HG02938 (cell line): ENCODE data around the gene SPINK5.

Experiments used
- ATAC-seq: cut with Tn5 transposase; IDR thresholded peaks from one replicate; pipeline ENCODE4 v1.9.1; 2021; ENCODE audit warnings: mild to moderate bottlenecking, moderate library complexity; ENCODE audit not compliant: unreplicated experiment

Gene SPINK5

GRCh38 chr5:148091991-148092964, 28.5 kb downstream of the SPINK5 start:
- ATAC-seq: no peak

GRCh38 chr5:148094336-148094735, 30.6 kb downstream of the SPINK5 start:
- no peak for ATAC-seq

- ATAC-seq: no peak
Measured at GRCh38 chr5:148104226-148104625, 40.4 kb downstream of the SPINK5 start.

GRCh38 chr5:148107608-148108007, 43.8 kb downstream of the SPINK5 start:
- ATAC-seq: no peak

- no peak for ATAC-seq
Measured at GRCh38 chr5:148113243-148113642, 49.5 kb downstream of the SPINK5 start.

GRCh38 chr5:148120317-148120716, 56.5 kb downstream of the SPINK5 start:
- no peak for ATAC-seq

GRCh38 chr5:148125641-148126040, 61.9 kb downstream of the SPINK5 start:
- ATAC-seq: no peak

GRCh38 chr5:148135091-148136048, 71.6 kb downstream of the SPINK5 start:
- ATAC-seq: no peak

- no peak for ATAC-seq
Measured at GRCh38 chr5:148140846-148141245, 77.1 kb downstream of the SPINK5 start.

- no peak for ATAC-seq
Measured at GRCh38 chr5:148141645-148142044, 77.9 kb downstream of the SPINK5 start.

- no peak for ATAC-seq
Measured at GRCh38 chr5:148145916-148146315, 82.1 kb downstream of the SPINK5 start.

- ATAC-seq: no peak
Measured at GRCh38 chr5:148146487-148146886, 82.7 kb downstream of the SPINK5 start.

GRCh38 chr5:148147415-148147814, 83.6 kb downstream of the SPINK5 start:
- ATAC-seq: no peak

GRCh38 chr5:148151872-148152271, 88.1 kb downstream of the SPINK5 start:
- ATAC-seq: no peak

- no peak for ATAC-seq
Measured at GRCh38 chr5:148152781-148153180, 89.0 kb downstream of the SPINK5 start.

- ATAC-seq: no peak
Measured at GRCh38 chr5:148156609-148157008, 92.8 kb downstream of the SPINK5 start.

- ATAC-seq: no peak
Measured at GRCh38 chr5:148162038-148162437, 98.3 kb downstream of the SPINK5 start.

GRCh38 chr5:148163345-148163744, 99.6 kb downstream of the SPINK5 start:
- no peak for ATAC-seq

- ATAC-seq: no peak
Measured at GRCh38 chr5:148166550-148167283, 102.9 kb downstream of the SPINK5 start.

GRCh38 chr5:148168246-148168645, 104.5 kb downstream of the SPINK5 start, which contains the start of gene SPINK14:
Gene SPINK14 (plus strand): TSS chr5:148168546. CDS start chr5:148169733, 1,187 bp downstream.
- ATAC-seq: no peak

- no peak for ATAC-seq
Measured at GRCh38 chr5:148172377-148172776, 108.6 kb downstream of the SPINK5 start.
